WTC11 (cell line): ENCODE measurements around the gene MTF2. TPM values are rescaled to one million over a fixed set of nuclear protein-coding genes. Genes with fewer than 3 reads are reported as not detected.
A peak's percentile ranks its signal among the peaks of the same experiment; 100 is the strongest.
"Not testable (repeated sequence)": the region's sequence is repeated elsewhere in the genome, so short reads cannot be mapped to it uniquely, and the experiment has no call there.

Experiments
- ATAC-seq: fragments of 200-7000 bp; cut with Tn5 transposase; 2 replicates; pipeline ENCODE4 v1.10.0; 2021; ENCODE audit warnings: mild to moderate bottlenecking, moderate library complexity
- CTCF ChIA-PET: fragments of 300-600 bp; sonication (Branson Sonifier 250); formaldehyde crosslinking; loops from one replicate; lab custom pipeline; 2021; ENCODE audit warnings: antibody characterized with exemption; lab: Charles Lee
- POLR2A ChIA-PET: fragments of 350-600 bp; sonication (Branson Sonifier 250); formaldehyde crosslinking; loops from one replicate; lab custom pipeline; 2021; ENCODE audit warnings: antibody characterized with exemption; lab: Charles Lee
- DNase-seq: peaks from one replicate; pipeline ENCODE4 v3.0.0; 2021; ENCODE audit warnings: low spot score
- H3K27ac Mint-ChIP-seq: 2 replicates; pipeline ENCODE4 v1.8.0; 2021; ENCODE audit warnings: mixed read lengths
- H3K27me3 Mint-ChIP-seq: 2 replicates; pipeline ENCODE4 v1.8.0; 2021; ENCODE audit warnings: low read depth, mild to moderate bottlenecking, moderate library complexity, mixed read lengths
- H3K36me3 Mint-ChIP-seq: 2 replicates; pipeline ENCODE4 v1.8.0; 2021; ENCODE audit warnings: mixed read lengths
- H3K4me1 Mint-ChIP-seq: 2 replicates; pipeline ENCODE4 v1.8.0; 2022; ENCODE audit warnings: mixed read lengths
- H3K4me3 Mint-ChIP-seq: 2 replicates; pipeline ENCODE4 v1.8.0; 2021; ENCODE audit warnings: mild to moderate bottlenecking, moderate library complexity, mixed read lengths
- H3K9me3 Mint-ChIP-seq: 2 replicates; pipeline ENCODE4 v1.8.0; 2021; ENCODE audit warnings: mixed read lengths
- AFF4 ChIP-seq: sonication (generic); formaldehyde crosslinking; IDR thresholded peaks from 2 replicates; pipeline ENCODE4 v1.8.1; 2023; ENCODE audit warnings: mild to moderate bottlenecking, missing genetic modification reagents, borderline replicate concordance
- ATF6 ChIP-seq: sonication (generic); formaldehyde crosslinking; IDR thresholded peaks from 2 replicates; pipeline ENCODE4 v1.8.1; 2023; ENCODE audit warnings: mild to moderate bottlenecking, missing genetic modification reagents
- E2F4 ChIP-seq: sonication (generic); formaldehyde crosslinking; IDR thresholded peaks from 2 replicates; pipeline ENCODE4 v1.8.1; 2022; ENCODE audit warnings: low read depth, mild to moderate bottlenecking, moderate library complexity, missing genetic modification reagents, borderline replicate concordance
- EMX1 ChIP-seq: fragments of 250-450 bp; sonication (Bioruptor Pico); IDR thresholded peaks from 2 replicates; pipeline ENCODE4 v1.8.0; 2021; ENCODE audit warnings: mild to moderate bottlenecking
- ESRRA ChIP-seq: sonication (generic); formaldehyde crosslinking; IDR thresholded peaks from 2 replicates; pipeline ENCODE4 v1.8.1; 2022; ENCODE audit warnings: mild to moderate bottlenecking, missing genetic modification reagents, borderline replicate concordance
- ETV6 ChIP-seq: sonication (generic); formaldehyde crosslinking; IDR thresholded peaks from 2 replicates; pipeline ENCODE4 v1.8.1; 2022; ENCODE audit warnings: mild to moderate bottlenecking, missing genetic modification reagents
- FOXK1 ChIP-seq: sonication (generic); formaldehyde crosslinking; IDR thresholded peaks from 2 replicates; pipeline ENCODE4 v1.8.0; 2022; ENCODE audit warnings: mild to moderate bottlenecking, moderate library complexity, missing genetic modification reagents
- FOXP1 ChIP-seq: sonication (generic); formaldehyde crosslinking; IDR thresholded peaks from 2 replicates; pipeline ENCODE4 v1.8.0; 2022; ENCODE audit warnings: missing genetic modification reagents, mild to moderate bottlenecking, moderate library complexity, borderline replicate concordance
- IRF2 ChIP-seq: sonication (generic); formaldehyde crosslinking; IDR thresholded peaks from 2 replicates; pipeline ENCODE4 v1.8.0; 2022; ENCODE audit warnings: low read depth, missing genetic modification reagents, borderline replicate concordance
- JUN ChIP-seq: sonication (generic); formaldehyde crosslinking; IDR thresholded peaks from 2 replicates; pipeline ENCODE4 v1.8.0; 2023; ENCODE audit warnings: mild to moderate bottlenecking, missing genetic modification reagents
- NR1H2 ChIP-seq: sonication (generic); formaldehyde crosslinking; IDR thresholded peaks from 2 replicates; pipeline ENCODE4 v1.9.0; 2021; ENCODE audit warnings: mild to moderate bottlenecking, moderate library complexity, missing genetic modification reagents
- NR2C2 ChIP-seq: sonication (generic); formaldehyde crosslinking; IDR thresholded peaks from 2 replicates; pipeline ENCODE4 v1.8.0; 2022; ENCODE audit warnings: mild to moderate bottlenecking, missing genetic modification reagents
- NR3C1 ChIP-seq: sonication (generic); formaldehyde crosslinking; conservative IDR thresholded peaks from 2 replicates; pipeline ENCODE4 v1.8.1; 2023; ENCODE audit warnings: low read depth, mild to moderate bottlenecking, missing genetic modification reagents
- TEAD4 ChIP-seq: sonication (generic); formaldehyde crosslinking; IDR thresholded peaks from 2 replicates; pipeline ENCODE4 v1.8.0; 2022; ENCODE audit warnings: mild to moderate bottlenecking, missing genetic modification reagents
- USF1 ChIP-seq: sonication (generic); formaldehyde crosslinking; IDR thresholded peaks from 2 replicates; pipeline ENCODE4 v1.8.0; 2022; ENCODE audit warnings: mild to moderate bottlenecking, missing genetic modification reagents
- USF2 ChIP-seq: sonication (generic); formaldehyde crosslinking; IDR thresholded peaks from 2 replicates; pipeline ENCODE4 v1.8.1; 2023; ENCODE audit warnings: mild to moderate bottlenecking, missing genetic modification reagents, moderate library complexity
- ZNF121 ChIP-seq: sonication (generic); formaldehyde crosslinking; IDR thresholded peaks from 2 replicates; pipeline ENCODE4 v1.8.0; 2023; ENCODE audit warnings: missing genetic modification reagents
- ZNF138 ChIP-seq: sonication (generic); formaldehyde crosslinking; conservative IDR thresholded peaks from 2 replicates; pipeline ENCODE4 v1.8.1; 2022; ENCODE audit warnings: mild to moderate bottlenecking, moderate library complexity, missing genetic modification reagents
- total RNA-seq: library from RNA; stranded (reverse); gene quantifications from 3 replicates; pipeline ENCODE4 v1.2.3, GENCODE V29; 2021
- TF ChIP-seq, protein P1 (sequence below): sonication (generic); formaldehyde crosslinking; IDR thresholded peaks from 2 replicates; pipeline ENCODE4 v1.8.0; 2022; ENCODE audit warnings: mild to moderate bottlenecking, missing genetic modification reagents

Gene MTF2
- total RNA-seq, 1 experiment from 2014 or later = 111 TPM

DNA sequence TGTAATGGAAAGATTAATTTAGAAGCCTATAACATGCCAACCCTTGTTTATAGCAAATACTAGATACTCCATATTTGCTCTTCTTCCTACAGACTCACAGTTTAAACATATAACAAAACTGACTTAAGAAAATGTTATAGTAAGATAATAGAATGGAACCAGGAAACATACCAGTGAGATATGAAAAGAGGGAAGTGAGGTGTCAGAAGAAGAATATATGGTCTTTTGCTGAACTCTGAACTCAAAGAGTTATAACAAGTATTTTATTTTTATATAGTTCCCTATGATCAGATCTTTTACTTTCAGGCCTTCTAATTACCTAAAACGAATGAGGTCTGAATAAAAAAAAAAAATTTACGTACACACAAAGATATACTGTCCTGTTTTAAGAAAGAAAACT, 80.3 kb downstream of the MTF2 start (continued):
- no peak for TF ChIP-seq USF2

DNA sequence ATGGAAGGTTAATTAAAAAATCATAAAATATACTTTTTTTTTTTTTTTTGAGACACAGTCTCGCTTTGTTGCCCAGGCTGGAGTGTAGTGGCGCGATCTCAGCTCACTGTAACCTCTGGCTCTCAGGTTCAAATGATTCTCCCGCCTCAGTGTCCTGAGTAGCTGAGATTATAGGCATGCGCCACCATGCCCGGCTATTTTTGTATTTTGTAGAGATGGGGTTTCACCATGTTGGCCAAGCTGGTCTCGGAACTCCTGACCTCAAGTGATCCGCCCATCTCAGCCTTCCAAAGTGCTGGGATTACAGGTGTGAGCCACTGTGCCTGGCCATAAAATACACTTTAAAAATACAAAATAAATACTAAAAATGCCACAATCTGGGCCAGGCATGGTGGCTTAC, 84.2 kb downstream of the MTF2 start:
- Mint-ChIP-seq H3K36me3 (peaks cover 14% of the 10 kb centered on the region), H3K4me1 (peaks cover 19% of the 10 kb centered on the region)
- H3K9me3 Mint-ChIP-seq, DNase-seq, H3K4me3 Mint-ChIP-seq, H3K27ac Mint-ChIP-seq, H3K27me3 Mint-ChIP-seq, ATAC-seq, CTCF ChIA-PET: not testable (repeated sequence)
- POLR2A ChIA-PET = interaction anchor here (0.7 kb wide), 1 partner anchor 84 kb away, joined by 3 read pairs; the partner anchor contains the start of gene MTF2

DNA sequence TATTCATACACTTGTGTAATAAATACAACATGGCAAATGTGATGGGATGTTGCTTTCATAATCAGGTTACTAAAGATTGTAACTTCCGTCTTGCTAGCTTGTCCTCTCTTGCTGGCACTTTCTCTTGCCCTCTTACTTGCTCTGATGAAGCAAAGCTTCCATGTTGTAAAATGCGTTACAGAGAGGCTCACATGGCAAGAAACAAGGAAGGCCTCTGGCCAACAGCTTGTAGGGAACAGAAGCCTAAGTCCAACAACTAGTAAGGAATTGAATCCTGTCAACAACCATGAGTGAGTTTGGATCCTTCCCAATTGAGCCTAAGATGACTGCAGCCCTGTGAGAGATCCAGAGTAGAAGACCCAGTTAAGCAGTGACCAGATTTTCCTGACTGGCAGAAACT, 85.7 kb downstream of the MTF2 start:
- Mint-ChIP-seq H3K4me3 (no peak overlapping the region), H3K27ac (peak overlapping the region; percentile 60; the same call in 1 of the 2 replicates), H3K9me3 (peaks cover 8% of the 10 kb centered on the region), H3K4me1 (peaks cover 19% of the 10 kb centered on the region)
- DNase-seq = no peak
- CTCF ChIA-PET = no interaction called here
- no peak for ATAC-seq
- TF ChIP-seq JUN (CRISPR knock-in tag) (no peak), AFF4 (CRISPR knock-in tag) (no peak), NR1H2 (CRISPR knock-in tag) (no peak), IRF2 (CRISPR knock-in tag) (no peak), ATF6 (CRISPR knock-in tag) (no peak), FOXP1 (CRISPR knock-in tag) (no peak), ZNF121 (CRISPR knock-in tag) (no peak), USF1 (no peak), EMX1 (CRISPR knock-in tag) (no peak), ESRRA (CRISPR knock-in tag) (no peak), ZNF138 (CRISPR knock-in tag) (no peak), NR2C2 (CRISPR knock-in tag) (no peak), NR3C1 (no peak), ETV6 (no peak), TEAD4 (CRISPR knock-in tag) (no peak), FOXK1 (CRISPR knock-in tag) (no peak), E2F4 (CRISPR knock-in tag) (no peak)
- TF ChIP-seq, protein P1, sequence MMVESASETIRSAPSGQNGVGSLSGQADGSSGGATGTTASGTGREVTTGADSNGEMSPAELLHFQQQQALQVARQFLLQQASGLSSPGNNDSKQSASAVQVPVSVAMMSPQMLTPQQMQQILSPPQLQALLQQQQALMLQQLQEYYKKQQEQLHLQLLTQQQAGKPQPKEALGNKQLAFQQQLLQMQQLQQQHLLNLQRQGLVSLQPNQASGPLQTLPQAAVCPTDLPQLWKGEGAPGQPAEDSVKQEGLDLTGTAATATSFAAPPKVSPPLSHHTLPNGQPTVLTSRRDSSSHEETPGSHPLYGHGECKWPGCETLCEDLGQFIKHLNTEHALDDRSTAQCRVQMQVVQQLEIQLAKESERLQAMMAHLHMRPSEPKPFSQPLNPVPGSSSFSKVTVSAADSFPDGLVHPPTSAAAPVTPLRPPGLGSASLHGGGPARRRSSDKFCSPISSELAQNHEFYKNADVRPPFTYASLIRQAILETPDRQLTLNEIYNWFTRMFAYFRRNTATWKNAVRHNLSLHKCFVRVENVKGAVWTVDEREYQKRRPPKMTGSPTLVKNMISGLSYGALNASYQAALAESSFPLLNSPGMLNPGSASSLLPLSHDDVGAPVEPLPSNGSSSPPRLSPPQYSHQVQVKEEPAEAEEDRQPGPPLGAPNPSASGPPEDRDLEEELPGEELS = no peak
- TF ChIP-seq, all 79 proteins: peak for 0
- no peaks in the 10 kb centered on the region for H3K27me3 Mint-ChIP-seq
- peaks cover 9% of the 10 kb centered on the region for H3K36me3 Mint-ChIP-seq
- POLR2A ChIA-PET = no interaction called here

DNA sequence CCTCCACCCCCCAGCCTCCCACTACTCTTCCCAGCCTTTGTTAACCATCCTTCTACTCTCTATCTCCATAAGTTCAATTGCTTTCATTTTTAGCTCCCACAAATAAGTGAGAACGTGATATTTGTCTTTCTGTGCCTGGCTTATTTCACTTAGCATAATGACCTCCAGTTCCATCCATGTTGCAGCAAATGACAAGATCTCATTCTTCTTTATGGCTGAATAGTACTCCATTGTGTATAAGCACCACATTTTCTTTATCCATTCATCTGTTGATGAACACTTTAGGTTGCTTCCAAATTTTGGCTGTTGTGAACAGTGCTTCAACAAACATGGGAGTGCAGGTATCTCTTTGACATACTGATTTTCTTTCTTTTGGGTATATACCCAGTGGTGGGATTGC, 86.8 kb downstream of the MTF2 start:
- H3K27ac Mint-ChIP-seq, H3K4me3 Mint-ChIP-seq, DNase-seq, H3K9me3 Mint-ChIP-seq, ATAC-seq, H3K27me3 Mint-ChIP-seq, POLR2A ChIA-PET, CTCF ChIA-PET: not testable (repeated sequence)
- peaks cover 19% of the 10 kb centered on the region for H3K4me1 Mint-ChIP-seq
- peaks cover 11% of the 10 kb centered on the region for H3K36me3 Mint-ChIP-seq
